Neural cell (in vitro differentiated cells): ENCODE results near the gene IKZF1. TPM values are rescaled to one million over a fixed set of nuclear protein-coding genes. Genes with fewer than 3 reads are reported as not detected.

Experiments
- H2AFZ ChIP-seq: fragments of 200-600, 300-800 bp; sonication (generic), shearing (Covaris generic); 2 replicates; pipeline ENCODE4 v1.6.0; 2014; ENCODE audit warnings: low read depth, mild to moderate bottlenecking, antibody characterized with exemption, low read length, moderate library complexity
- H3F3A ChIP-seq: fragments of 200-600 bp; shearing (Covaris generic); 2 replicates; pipeline ENCODE4 v1.6.1; 2016; ENCODE audit warnings: mild to moderate bottlenecking, moderate library complexity, mixed read lengths, antibody characterized with exemption, low read length; ENCODE audit not compliant: insufficient read depth, poor library complexity, severe bottlenecking
- H3K27ac ChIP-seq: fragments of 200-600, 300-800 bp; sonication (generic), shearing (Covaris generic); 2 replicates; pipeline ENCODE4 v1.5.1; 2014; ENCODE audit warnings: mild to moderate bottlenecking, low read length, moderate library complexity
- H3K27me3 ChIP-seq: fragments of 300-800, 200-600 bp; sonication (generic), shearing (Covaris generic); 2 replicates; pipeline ENCODE4 v1.6.0; 2014; ENCODE audit warnings: mild to moderate bottlenecking, low read depth, low read length, moderate library complexity; ENCODE audit not compliant: insufficient read depth
- H3K36me3 ChIP-seq: fragments of 300-800, 200-600 bp; sonication (generic), shearing (Covaris generic); 2 replicates; pipeline ENCODE4 v1.5.1; 2014; ENCODE audit warnings: mild to moderate bottlenecking, antibody characterized with exemption, low read length, moderate library complexity; ENCODE audit not compliant: insufficient read depth
- H3K4me2 ChIP-seq: fragments of 300-800, 200-600 bp; sonication (generic), shearing (Covaris generic); 2 replicates; pipeline ENCODE4 v1.6.0; 2014; ENCODE audit warnings: mild to moderate bottlenecking, low read length
- H3K4me3 ChIP-seq: fragments of 300-800, 200-600 bp; sonication (generic), shearing (Covaris generic); 2 replicates; pipeline ENCODE4 v1.5.1; 2014; ENCODE audit warnings: mild to moderate bottlenecking, low read length, moderate library complexity
- H3K79me2 ChIP-seq: fragments of 200-600 bp; shearing (Covaris generic); replicated peaks from 2 replicates; pipeline ENCODE4 v1.6.0; 2014; ENCODE audit warnings: mild to moderate bottlenecking, low read length, moderate library complexity; ENCODE audit not compliant: insufficient read depth
- H3K9ac ChIP-seq: fragments of 300-800, 200-600 bp; sonication (generic), shearing (Covaris generic); 2 replicates; pipeline ENCODE4 v1.6.1; 2016; ENCODE audit warnings: mild to moderate bottlenecking, low read length, mixed read lengths
- H3K9me2 ChIP-seq: fragments of 200-600 bp; shearing (Covaris generic); 2 replicates; pipeline ENCODE4 v1.6.1; 2016; ENCODE audit warnings: mild to moderate bottlenecking, low read length, mixed read lengths; ENCODE audit not compliant: insufficient read depth
- H3K9me3 ChIP-seq: fragments of 200-600, 300-800 bp; sonication (generic), shearing (Covaris generic); 2 replicates; pipeline ENCODE4 v1.6.1; 2016; ENCODE audit warnings: mild to moderate bottlenecking, mixed run types, low read length, moderate library complexity, mixed read lengths
- H4K20me1 ChIP-seq: fragments of 200-600 bp; shearing (Covaris generic); 2 replicates; pipeline ENCODE4 v1.6.1; 2016; ENCODE audit warnings: mild to moderate bottlenecking, mixed run types; ENCODE audit not compliant: insufficient read depth
- EP300 ChIP-seq: fragments of 450-650 bp; conservative IDR thresholded peaks from 2 replicates; pipeline ENCODE4 v1.6.1; 2014; ENCODE audit warnings: antibody characterized with exemption, mild to moderate bottlenecking, moderate library complexity; ENCODE audit not compliant: poor library complexity, severe bottlenecking
- EZH2 ChIP-seq: fragments of 200-600, 300-800 bp; shearing (Covaris generic), sonication (generic); IDR thresholded peaks from 2 replicates; pipeline ENCODE4 v1.6.1; 2014; ENCODE audit warnings: antibody characterized with exemption, low read length, borderline replicate concordance, mild to moderate bottlenecking; ENCODE audit not compliant: insufficient read depth, poor library complexity, severe bottlenecking
- MXI1 ChIP-seq: fragments of 450-650 bp; conservative IDR thresholded peaks from 2 replicates; pipeline ENCODE4 v1.6.1; 2014; ENCODE audit warnings: antibody characterized with exemption, mild to moderate bottlenecking; ENCODE audit not compliant: poor library complexity, severe bottlenecking
- POLR2AphosphoS5 ChIP-seq: IDR thresholded peaks from 2 replicates; pipeline ENCODE4 v1.6.1; 2012
- RAD21 ChIP-seq: fragments of 450-650 bp; conservative IDR thresholded peaks from 2 replicates; pipeline ENCODE4 v1.6.1; 2014; ENCODE audit warnings: antibody characterized with exemption, mild to moderate bottlenecking, moderate library complexity
- SMC3 ChIP-seq: fragments of 450-650 bp; conservative IDR thresholded peaks from 2 replicates; pipeline ENCODE4 v1.6.1; 2014; ENCODE audit warnings: antibody characterized with exemption, mild to moderate bottlenecking, moderate library complexity; ENCODE audit not compliant: poor library complexity
- TAF1 ChIP-seq: IDR thresholded peaks from 2 replicates; pipeline ENCODE4 v1.6.1; 2012; ENCODE audit warnings: low read depth
- polyA plus RNA-seq: library from polyadenylated mRNA; depleted of rRNA; stranded (reverse); fragments of >200 nt; gene quantifications from 2 replicates; pipeline ENCODE4 v1.2.3, GENCODE V29; 2014
- TF ChIP-seq, protein P1 (sequence below): IDR thresholded peaks from 2 replicates; pipeline ENCODE4 v1.6.1; 2012; ENCODE audit warnings: borderline replicate concordance
- TF ChIP-seq, protein P2 (sequence below): fragments of 450-650 bp; IDR thresholded peaks from 2 replicates; pipeline ENCODE4 v1.5.1; 2014; ENCODE audit warnings: antibody characterized with exemption, mild to moderate bottlenecking, moderate library complexity; ENCODE audit not compliant: poor library complexity, severe bottlenecking

The IKZF1 gene
- polyA plus RNA-seq, 1 donor from 2014 or later, result 0.24 TPM

DNA sequence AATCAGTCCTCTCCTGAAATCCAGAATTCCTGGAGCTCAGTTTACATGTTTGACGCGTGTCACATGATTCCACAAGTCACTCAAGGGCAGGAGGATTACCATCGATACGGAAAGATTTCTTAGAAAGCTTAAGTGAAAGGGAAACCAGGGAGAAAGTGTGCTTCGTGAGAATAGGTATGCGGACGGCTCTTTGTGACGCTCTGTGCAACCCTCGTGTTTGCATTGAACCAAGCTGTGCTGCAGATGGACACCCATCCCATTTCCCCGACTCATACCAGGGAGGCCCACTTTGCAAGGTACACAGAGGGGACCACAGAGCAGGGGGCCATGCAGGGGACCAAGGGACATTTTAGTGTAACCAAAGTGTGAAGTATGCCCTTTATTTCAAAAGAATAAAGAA, 43.2 kb downstream of the IKZF1 start:
- H3K9me3 ChIP-seq, result no peaks in the 10 kb centered on the region
- no peaks in the 10 kb centered on the region for H3F3A ChIP-seq
- H3K36me3 ChIP-seq, result no peaks in the 10 kb centered on the region
- H3K9me2 ChIP-seq, result no peaks in the 10 kb centered on the region
- H3K27ac ChIP-seq, result no peak overlapping the region
- no peak for TF ChIP-seq MXI1
- no peak for TF ChIP-seq RAD21
- TF ChIP-seq EP300, result no peak
- TF ChIP-seq, protein P1, sequence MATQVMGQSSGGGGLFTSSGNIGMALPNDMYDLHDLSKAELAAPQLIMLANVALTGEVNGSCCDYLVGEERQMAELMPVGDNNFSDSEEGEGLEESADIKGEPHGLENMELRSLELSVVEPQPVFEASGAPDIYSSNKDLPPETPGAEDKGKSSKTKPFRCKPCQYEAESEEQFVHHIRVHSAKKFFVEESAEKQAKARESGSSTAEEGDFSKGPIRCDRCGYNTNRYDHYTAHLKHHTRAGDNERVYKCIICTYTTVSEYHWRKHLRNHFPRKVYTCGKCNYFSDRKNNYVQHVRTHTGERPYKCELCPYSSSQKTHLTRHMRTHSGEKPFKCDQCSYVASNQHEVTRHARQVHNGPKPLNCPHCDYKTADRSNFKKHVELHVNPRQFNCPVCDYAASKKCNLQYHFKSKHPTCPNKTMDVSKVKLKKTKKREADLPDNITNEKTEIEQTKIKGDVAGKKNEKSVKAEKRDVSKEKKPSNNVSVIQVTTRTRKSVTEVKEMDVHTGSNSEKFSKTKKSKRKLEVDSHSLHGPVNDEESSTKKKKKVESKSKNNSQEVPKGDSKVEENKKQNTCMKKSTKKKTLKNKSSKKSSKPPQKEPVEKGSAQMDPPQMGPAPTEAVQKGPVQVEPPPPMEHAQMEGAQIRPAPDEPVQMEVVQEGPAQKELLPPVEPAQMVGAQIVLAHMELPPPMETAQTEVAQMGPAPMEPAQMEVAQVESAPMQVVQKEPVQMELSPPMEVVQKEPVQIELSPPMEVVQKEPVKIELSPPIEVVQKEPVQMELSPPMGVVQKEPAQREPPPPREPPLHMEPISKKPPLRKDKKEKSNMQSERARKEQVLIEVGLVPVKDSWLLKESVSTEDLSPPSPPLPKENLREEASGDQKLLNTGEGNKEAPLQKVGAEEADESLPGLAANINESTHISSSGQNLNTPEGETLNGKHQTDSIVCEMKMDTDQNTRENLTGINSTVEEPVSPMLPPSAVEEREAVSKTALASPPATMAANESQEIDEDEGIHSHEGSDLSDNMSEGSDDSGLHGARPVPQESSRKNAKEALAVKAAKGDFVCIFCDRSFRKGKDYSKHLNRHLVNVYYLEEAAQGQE, result no peak
- no peak for TF ChIP-seq SMC3
- TF ChIP-seq, protein P2, sequence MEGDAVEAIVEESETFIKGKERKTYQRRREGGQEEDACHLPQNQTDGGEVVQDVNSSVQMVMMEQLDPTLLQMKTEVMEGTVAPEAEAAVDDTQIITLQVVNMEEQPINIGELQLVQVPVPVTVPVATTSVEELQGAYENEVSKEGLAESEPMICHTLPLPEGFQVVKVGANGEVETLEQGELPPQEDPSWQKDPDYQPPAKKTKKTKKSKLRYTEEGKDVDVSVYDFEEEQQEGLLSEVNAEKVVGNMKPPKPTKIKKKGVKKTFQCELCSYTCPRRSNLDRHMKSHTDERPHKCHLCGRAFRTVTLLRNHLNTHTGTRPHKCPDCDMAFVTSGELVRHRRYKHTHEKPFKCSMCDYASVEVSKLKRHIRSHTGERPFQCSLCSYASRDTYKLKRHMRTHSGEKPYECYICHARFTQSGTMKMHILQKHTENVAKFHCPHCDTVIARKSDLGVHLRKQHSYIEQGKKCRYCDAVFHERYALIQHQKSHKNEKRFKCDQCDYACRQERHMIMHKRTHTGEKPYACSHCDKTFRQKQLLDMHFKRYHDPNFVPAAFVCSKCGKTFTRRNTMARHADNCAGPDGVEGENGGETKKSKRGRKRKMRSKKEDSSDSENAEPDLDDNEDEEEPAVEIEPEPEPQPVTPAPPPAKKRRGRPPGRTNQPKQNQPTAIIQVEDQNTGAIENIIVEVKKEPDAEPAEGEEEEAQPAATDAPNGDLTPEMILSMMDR, result no peak
- TF ChIP-seq POLR2AphosphoS5, result no peak
- no peak for TF ChIP-seq TAF1
- no peak for TF ChIP-seq EZH2
- no peak overlapping the region for H3K9ac ChIP-seq
- no peaks in the 10 kb centered on the region for H4K20me1 ChIP-seq
- H3K4me2 ChIP-seq, result no peak overlapping the region
- H3K4me3 ChIP-seq, result no peak overlapping the region
- no peak overlapping the region for H2AFZ ChIP-seq
- no peaks in the 10 kb centered on the region for H3K27me3 ChIP-seq
- H3K79me2 ChIP-seq, result no peaks in the 10 kb centered on the region

DNA sequence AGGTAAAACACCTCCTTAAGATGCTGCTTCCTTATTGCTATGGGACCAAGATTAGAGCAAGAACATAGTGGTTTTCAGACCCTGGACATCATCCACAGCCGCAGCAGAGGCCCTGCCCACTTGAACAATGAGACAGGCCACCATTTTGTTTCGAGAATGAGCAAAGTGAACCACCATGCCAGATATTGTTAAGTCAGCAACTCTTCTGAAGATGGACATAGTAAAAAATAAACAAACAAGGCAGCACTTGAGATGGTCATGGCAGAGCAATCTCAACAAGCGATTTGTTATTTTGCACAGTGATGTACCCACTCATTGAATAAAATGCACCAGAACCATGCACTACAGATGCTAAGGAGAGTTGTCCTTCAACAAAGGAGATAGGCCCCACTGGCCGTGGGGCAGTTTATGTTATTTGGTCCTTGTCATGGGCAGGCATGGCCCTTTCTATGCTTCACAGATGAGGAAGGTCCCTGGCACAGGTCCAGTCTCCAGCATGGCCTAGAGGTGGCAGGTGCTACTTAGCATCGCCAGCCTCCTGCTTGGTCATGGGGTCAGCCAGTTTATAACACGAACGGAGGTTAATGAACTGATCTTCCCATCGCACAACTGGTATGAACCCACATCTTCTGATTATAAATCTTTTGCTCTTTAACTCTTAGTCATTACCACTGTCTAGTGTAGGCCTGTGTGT, 44.1 kb downstream of the IKZF1 start:
- Histone ChIP-seq H3K9me3 (no peaks in the 10 kb centered on the region), H3K27me3 (no peaks in the 10 kb centered on the region), H3K9ac (no peak overlapping the region), H3K4me2 (no peak overlapping the region), H4K20me1 (no peaks in the 10 kb centered on the region), H3F3A (no peaks in the 10 kb centered on the region), H3K79me2 (no peaks in the 10 kb centered on the region), H3K4me3 (no peak overlapping the region), H3K36me3 (no peaks in the 10 kb centered on the region), H3K27ac (no peak overlapping the region), H3K9me2 (no peaks in the 10 kb centered on the region), H2AFZ (no peak overlapping the region)
- TF ChIP-seq EP300 (no peak), TAF1 (no peak), RAD21 (no peak), SMC3 (no peak), MXI1 (no peak)
- TF ChIP-seq, protein P2, result no peak
- TF ChIP-seq, protein P1, result no peak
